CD4-positive, alpha-beta T cell treated with Interleukin-17A for 1 hour (primary cell): ENCODE results near the gene AGAP2.
"Not testable (repeated sequence)": the region's sequence is repeated elsewhere in the genome, so short reads cannot be mapped to it uniquely, and the experiment has no call there.

Experiments
- DNase-seq: peaks from one replicate; pipeline ENCODE4 v3.0.0-alpha.2; 2020

Gene AGAP2

GRCh38 chr12:57692500-57692899 is 46.0 kb downstream of the AGAP2 start:
- DNase-seq: no peak

GRCh38 chr12:57688931-57689330 is 49.6 kb downstream of the AGAP2 start:
- DNase-seq: no peak

GRCh38 chr12:57687862-57688261 is 50.7 kb downstream of the AGAP2 start:
- no peak for DNase-seq

GRCh38 chr12:57679697-57680096 is 58.8 kb downstream of the AGAP2 start:
- DNase-seq: no peak

- not testable (repeated sequence) for DNase-seq
These were observed 60.6 kb downstream of the AGAP2 start for GRCh38 chr12:57677947-57678346.

GRCh38 chr12:57674691-57675090 is 63.9 kb downstream of the AGAP2 start:
- DNase-seq: no peak
